Astrocyte (in vitro differentiated cells and primary cell): ENCODE results near the gene BRF1. TPM values are rescaled to one million over a fixed set of nuclear protein-coding genes. Genes with fewer than 3 reads are reported as not detected.

Experiments
- DNase-seq: peaks from one replicate; pipeline ENCODE4 v3.0.0-alpha.2; 2010; ENCODE audit warnings: low read depth
- FAIRE-seq: peaks from 2 replicates; lab custom pipeline; 2011; peaks lifted over from hg19 to GRCh38; lab: Jason Lieb, UNC
- H2AFZ ChIP-seq: 2 replicates; pipeline ENCODE4 v1.6.0; 2012; ENCODE audit warnings: low read depth, low read length, inconsistent platforms
- H3K27ac ChIP-seq: 2 replicates; pipeline ENCODE4 v1.5.1; 2011; ENCODE audit warnings: low read depth, low read length, inconsistent platforms
- H3K27me3 ChIP-seq: 2 replicates; pipeline ENCODE4 v1.6.0; 2011; ENCODE audit warnings: low read length, inconsistent platforms; ENCODE audit not compliant: insufficient read depth
- H3K36me3 ChIP-seq: 2 replicates; pipeline ENCODE4 v1.5.1; 2011; ENCODE audit warnings: low read length, inconsistent platforms; ENCODE audit not compliant: insufficient read depth
- H3K4me1 ChIP-seq: 2 replicates; pipeline ENCODE4 v1.5.1; 2011; ENCODE audit warnings: low read length, inconsistent platforms; ENCODE audit not compliant: insufficient read depth
- H3K4me2 ChIP-seq: 2 replicates; pipeline ENCODE4 v1.6.0; 2012; ENCODE audit warnings: low read length, inconsistent platforms
- H3K4me3 ChIP-seq: 2 replicates; pipeline ENCODE4 v1.5.1; 2011; ENCODE audit warnings: low read depth, mild to moderate bottlenecking, low read length, inconsistent platforms; ENCODE audit not compliant: insufficient read depth
- H3K79me2 ChIP-seq: 2 replicates; pipeline ENCODE4 v1.6.0; 2012; ENCODE audit warnings: mild to moderate bottlenecking, low read length, inconsistent platforms; ENCODE audit not compliant: insufficient read depth
- H3K9ac ChIP-seq: 2 replicates; pipeline ENCODE4 v1.6.0; 2012; ENCODE audit warnings: mild to moderate bottlenecking, low read length, inconsistent platforms
- H3K9me3 ChIP-seq: 2 replicates; pipeline ENCODE4 v1.5.1; 2012; ENCODE audit warnings: low read depth, mild to moderate bottlenecking, low read length, inconsistent platforms; ENCODE audit not compliant: insufficient read depth
- H4K20me1 ChIP-seq: 2 replicates; pipeline ENCODE4 v1.6.0; 2012; ENCODE audit warnings: low read length, inconsistent platforms; ENCODE audit not compliant: insufficient read depth
- H3K27ac Mint-ChIP-seq: one replicate; pipeline ENCODE4 v1.8.0; 2021; ENCODE audit warnings: mild to moderate bottlenecking, mixed read lengths; ENCODE audit not compliant: unreplicated experiment
- H3K27me3 Mint-ChIP-seq: one replicate; pipeline ENCODE4 v1.8.0; 2021; ENCODE audit warnings: low read depth, mixed read lengths; ENCODE audit not compliant: unreplicated experiment
- H3K36me3 Mint-ChIP-seq: one replicate; pipeline ENCODE4 v1.8.0; 2021; ENCODE audit warnings: low read depth, mixed read lengths; ENCODE audit not compliant: unreplicated experiment
- H3K4me1 Mint-ChIP-seq: one replicate; pipeline ENCODE4 v1.8.0; 2021; ENCODE audit warnings: low read depth, mixed read lengths; ENCODE audit not compliant: unreplicated experiment
- H3K4me3 Mint-ChIP-seq: one replicate; pipeline ENCODE4 v1.8.0; 2021; ENCODE audit warnings: mild to moderate bottlenecking, moderate library complexity, mixed read lengths; ENCODE audit not compliant: unreplicated experiment
- H3K9me3 Mint-ChIP-seq: one replicate; pipeline ENCODE4 v1.8.0; 2021; ENCODE audit warnings: mild to moderate bottlenecking, mixed read lengths; ENCODE audit not compliant: unreplicated experiment
- EZH2 ChIP-seq: IDR thresholded peaks from 2 replicates; pipeline ENCODE4 v1.6.1; 2012; ENCODE audit warnings: mild to moderate bottlenecking, low read length, inconsistent platforms; ENCODE audit not compliant: insufficient read depth
- total RNA-seq: library from RNA; stranded (reverse); gene quantifications from 2 replicates; pipeline ENCODE4 v1.2.1, GENCODE V29; 2021
- TF ChIP-seq, protein P1 (sequence below): IDR thresholded peaks from 2 replicates; pipeline ENCODE4 v1.5.1; 2011; ENCODE audit warnings: low read depth, mild to moderate bottlenecking, inconsistent platforms, low read length, moderate library complexity; ENCODE audit not compliant: insufficient read depth

BRF1 gene
- total RNA-seq, 1 donor from 2014 or later, result 20.5 TPM

DNA sequence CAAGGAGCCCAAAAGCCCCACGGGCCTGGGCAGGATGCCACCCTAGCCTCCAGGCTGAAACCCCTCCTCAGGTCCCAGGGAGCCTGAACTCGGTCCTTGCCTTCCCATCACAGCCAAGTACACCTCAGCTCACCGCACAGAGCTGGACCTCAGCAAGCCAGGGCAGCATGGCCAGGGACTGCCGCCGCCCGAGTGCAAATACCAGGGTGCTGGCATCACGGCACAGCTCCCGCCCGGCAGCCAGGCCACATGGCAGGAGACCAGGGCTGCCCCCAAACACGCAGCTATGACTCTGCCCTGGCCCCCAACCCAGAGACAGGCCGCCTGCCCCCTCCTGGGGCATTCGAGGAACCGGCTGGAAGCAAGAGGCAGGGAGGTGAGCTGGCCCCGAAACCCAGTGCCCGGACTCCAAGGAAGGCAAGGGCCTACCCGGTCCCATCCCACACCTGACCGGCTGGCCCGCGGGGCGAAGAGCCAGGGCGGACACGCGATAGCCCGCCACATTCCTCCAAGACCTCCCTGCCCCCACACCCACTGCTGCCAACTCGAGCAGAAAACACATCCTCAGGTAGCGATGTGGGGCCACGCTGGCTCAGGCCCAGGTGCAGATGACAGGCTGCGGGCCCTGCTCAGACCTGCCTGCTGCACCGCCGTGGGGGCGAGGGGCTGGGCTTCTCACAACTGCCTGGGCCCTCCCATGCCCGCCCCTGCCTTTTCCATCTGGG is 134.9 kb downstream of the BRF1 start:
- Histone ChIP-seq H3K27me3 (peaks cover 17% of the 10 kb centered on the region), H3K36me3 (no peaks in the 10 kb centered on the region), H3K4me3 (no peak overlapping the region), H3K9ac (no peak overlapping the region), H4K20me1 (peaks cover 17% of the 10 kb centered on the region), H3K79me2 (no peaks in the 10 kb centered on the region), H3K4me2 (no peak overlapping the region), H3K9me3 (no peaks in the 10 kb centered on the region), H3K27ac (no peak overlapping the region), H3K4me1 (peaks cover 4% of the 10 kb centered on the region), H2AFZ (no peak overlapping the region)
- DNase-seq (no peak), FAIRE-seq (no peak)
- Mint-ChIP-seq H3K36me3 (no peaks in the 10 kb centered on the region), H3K27me3 (peaks cover 17% of the 10 kb centered on the region), H3K27ac (no peak overlapping the region), H3K4me3 (no peak overlapping the region), H3K9me3 (no peaks in the 10 kb centered on the region), H3K4me1 (no peaks in the 10 kb centered on the region)
- TF ChIP-seq, protein P1, sequence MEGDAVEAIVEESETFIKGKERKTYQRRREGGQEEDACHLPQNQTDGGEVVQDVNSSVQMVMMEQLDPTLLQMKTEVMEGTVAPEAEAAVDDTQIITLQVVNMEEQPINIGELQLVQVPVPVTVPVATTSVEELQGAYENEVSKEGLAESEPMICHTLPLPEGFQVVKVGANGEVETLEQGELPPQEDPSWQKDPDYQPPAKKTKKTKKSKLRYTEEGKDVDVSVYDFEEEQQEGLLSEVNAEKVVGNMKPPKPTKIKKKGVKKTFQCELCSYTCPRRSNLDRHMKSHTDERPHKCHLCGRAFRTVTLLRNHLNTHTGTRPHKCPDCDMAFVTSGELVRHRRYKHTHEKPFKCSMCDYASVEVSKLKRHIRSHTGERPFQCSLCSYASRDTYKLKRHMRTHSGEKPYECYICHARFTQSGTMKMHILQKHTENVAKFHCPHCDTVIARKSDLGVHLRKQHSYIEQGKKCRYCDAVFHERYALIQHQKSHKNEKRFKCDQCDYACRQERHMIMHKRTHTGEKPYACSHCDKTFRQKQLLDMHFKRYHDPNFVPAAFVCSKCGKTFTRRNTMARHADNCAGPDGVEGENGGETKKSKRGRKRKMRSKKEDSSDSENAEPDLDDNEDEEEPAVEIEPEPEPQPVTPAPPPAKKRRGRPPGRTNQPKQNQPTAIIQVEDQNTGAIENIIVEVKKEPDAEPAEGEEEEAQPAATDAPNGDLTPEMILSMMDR, result no peak
- no peak for TF ChIP-seq EZH2

DNA sequence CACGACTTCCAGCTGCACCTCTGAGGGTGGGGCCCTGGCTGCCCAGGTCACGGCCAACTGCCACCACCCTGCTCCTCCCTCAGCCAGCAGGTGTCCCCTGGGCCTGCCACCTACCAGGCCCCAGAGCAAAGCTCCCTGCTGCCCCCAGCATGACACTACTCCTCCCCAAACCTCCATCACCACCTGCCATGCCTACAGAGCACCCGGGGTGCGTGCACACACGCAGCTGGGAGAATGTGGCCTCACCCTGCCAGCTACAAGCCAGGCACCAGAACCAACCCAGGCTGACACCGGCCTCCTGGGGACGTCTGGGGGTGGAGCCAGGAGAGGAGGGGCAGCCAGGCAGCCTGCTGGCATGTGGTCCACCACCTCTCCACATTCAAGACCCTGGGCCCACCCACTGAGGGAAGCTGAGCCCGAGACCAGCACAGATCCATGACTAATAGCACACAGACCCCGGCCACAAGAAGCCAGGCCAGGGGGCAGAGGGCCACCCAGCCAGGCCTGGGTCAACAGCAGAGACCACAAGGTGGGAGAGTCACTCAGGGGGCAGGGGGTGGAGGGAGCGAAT is 135.6 kb downstream of the BRF1 start:
- no peak overlapping the region for H3K9ac ChIP-seq
- H3K27me3 ChIP-seq, result peaks cover 17% of the 10 kb centered on the region
- H3K4me2 ChIP-seq, result no peak overlapping the region
- H3K79me2 ChIP-seq, result no peaks in the 10 kb centered on the region
- H3K36me3 ChIP-seq, result no peaks in the 10 kb centered on the region
- TF ChIP-seq, protein P1, result no peak
- TF ChIP-seq EZH2, result no peak
- peaks cover 17% of the 10 kb centered on the region for H4K20me1 ChIP-seq
- H3K4me3 Mint-ChIP-seq, result no peak overlapping the region
- H3K9me3 Mint-ChIP-seq, result no peaks in the 10 kb centered on the region
- H3K4me1 ChIP-seq, result peaks cover 4% of the 10 kb centered on the region
- no peak overlapping the region for H3K27ac Mint-ChIP-seq
- DNase-seq, result no peak
- H3K27ac ChIP-seq, result no peak overlapping the region
- H3K36me3 Mint-ChIP-seq, result no peaks in the 10 kb centered on the region
- H3K27me3 Mint-ChIP-seq, result peaks cover 17% of the 10 kb centered on the region
- no peak overlapping the region for H2AFZ ChIP-seq
- FAIRE-seq, result no peak
- no peaks in the 10 kb centered on the region for H3K9me3 ChIP-seq
- H3K4me3 ChIP-seq, result no peak overlapping the region
- no peaks in the 10 kb centered on the region for H3K4me1 Mint-ChIP-seq
